Measurements from ENCODE around the gene RNF224.

GRCh38 chr9:137264067-137264466, 36.8 kb downstream of the RNF224 start:
- TF ChIP-seq ZNF773 (CRISPR knock-in tag; IDR thresholded peaks at IDR 0.05; ENCODE audit: borderline replicate concordance) (no peak), CTCF (CRISPR knock-in tag; IDR thresholded peaks at IDR 0.05) (no peak), POLR2AphosphoS2 (IDR thresholded peaks at IDR 0.05; ENCODE audit: low read depth, low read length) (no peak), SALL2 (CRISPR knock-in tag; IDR thresholded peaks at IDR 0.05) (no peak), HDAC6 (IDR thresholded peaks at IDR 0.05; ENCODE audit: low read depth, low read length) (no peak), ZNF660 (CRISPR knock-in tag; IDR thresholded peaks at IDR 0.05; ENCODE audit: borderline replicate concordance, low read depth) (no peak), STAG1 (CRISPR knock-in tag; IDR thresholded peaks at IDR 0.05) (no peak), KLF6 (CRISPR knock-in tag; IDR thresholded peaks at IDR 0.05) (no peak), FOXP4 (CRISPR knock-in tag; IDR thresholded peaks at IDR 0.05) (no peak), THAP9 (CRISPR knock-in tag; IDR thresholded peaks at IDR 0.05; ENCODE audit: borderline replicate concordance) (no peak), KDM4B (CRISPR knock-in tag; IDR thresholded peaks at IDR 0.05) (no peak), CBX2 (IDR thresholded peaks at IDR 0.05; ENCODE audit: low read depth, low read length) (no peak), CBX2 (CRISPR knock-in tag; IDR thresholded peaks at IDR 0.05; ENCODE audit: low read depth) (no peak), NFYB (CRISPR knock-in tag; IDR thresholded peaks at IDR 0.05) (no peak)
